Astrocyte of the hippocampus (primary cell): ENCODE data around the gene CLDN19.
"Not testable (repeated sequence)": the region's sequence is repeated elsewhere in the genome, so short reads cannot be mapped to it uniquely, and the experiment has no call there.

Source experiments
- DNase-seq: peaks from one replicate; pipeline ENCODE4 v3.0.0; 2011; ENCODE audit warnings: low read depth, low spot score

Gene CLDN19

GRCh38 chr1:42759114-42759513, 19.1 kb upstream of the CLDN19 start:
- DNase-seq = no peak

GRCh38 chr1:42758641-42759040, 18.6 kb upstream of the CLDN19 start:
- no peak for DNase-seq

GRCh38 chr1:42757892-42758275, 17.8 kb upstream of the CLDN19 start:
- no peak for DNase-seq

- peak; percentile 73 for DNase-seq
Observed at GRCh38 chr1:42756956-42757891, 17.2 kb upstream of the CLDN19 start.

GRCh38 chr1:42753070-42753469, 13.0 kb upstream of the CLDN19 start:
- DNase-seq = peak; percentile 25

GRCh38 chr1:42752284-42752683, 12.2 kb upstream of the CLDN19 start:
- DNase-seq = no peak

GRCh38 chr1:42751511-42752070, 11.6 kb upstream of the CLDN19 start:
- DNase-seq = not testable (repeated sequence)

- DNase-seq = no peak
Observed at GRCh38 chr1:42750041-42750440, 10.0 kb upstream of the CLDN19 start.

GRCh38 chr1:42748461-42749410, 8.7 kb upstream of the CLDN19 start:
- DNase-seq = no peak

GRCh38 chr1:42748021-42748420, 8.0 kb upstream of the CLDN19 start:
- no peak for DNase-seq

- DNase-seq = peak; percentile 64
Observed at GRCh38 chr1:42747125-42747524, 7.1 kb upstream of the CLDN19 start.

GRCh38 chr1:42746436-42747105, 6.5 kb upstream of the CLDN19 start:
- no peak for DNase-seq

GRCh38 chr1:42745851-42746250, 5.8 kb upstream of the CLDN19 start:
- no peak for DNase-seq

GRCh38 chr1:42744148-42744413, 4.0 kb upstream of the CLDN19 start:
- no peak for DNase-seq

GRCh38 chr1:42743317-42744147, 3.5 kb upstream of the CLDN19 start:
- no peak for DNase-seq

- no peak for DNase-seq
Observed at GRCh38 chr1:42742617-42743316, 2.7 kb upstream of the CLDN19 start.

GRCh38 chr1:42742141-42742540, 2.1 kb upstream of the CLDN19 start:
- no peak for DNase-seq

- no peak for DNase-seq
Observed at GRCh38 chr1:42741706-42742105, 1.7 kb upstream of the CLDN19 start.

GRCh38 chr1:42740851-42741580, 980 bp upstream of the CLDN19 start:
- DNase-seq = peak; percentile 38
